H1 (cell line): Measurements from ENCODE around the gene PRKCA. TPM values are rescaled to one million over a fixed set of nuclear protein-coding genes. Genes with fewer than 3 reads are reported as not detected.
A peak's percentile ranks its signal among the peaks of the same experiment; 100 is the strongest.

Experiments
- CTCF ChIA-PET: fragments of 300-600 bp; sonication (Branson Sonifier 250); formaldehyde crosslinking; loops from one replicate; lab custom pipeline; 2021; ENCODE audit not compliant: partially characterized antibody; lab: Charles Lee
- POLR2A ChIA-PET: fragments of 300-600 bp; sonication (Branson Sonifier 250); formaldehyde crosslinking; loops from one replicate; lab custom pipeline; 2021; ENCODE audit warnings: inconsistent platforms; ENCODE audit not compliant: partially characterized antibody; lab: Charles Lee
- DNase-seq, 2 experiments: peaks; one replicate each; pipeline versions ENCODE4 v3.0.0 to v3.0.0-alpha.2; 2010 to 2022; ENCODE audit warnings: low spot score in 2 of 2, low read depth in 1 of 2, mixed read lengths in 1 of 2
- FAIRE-seq: peaks from 2 replicates; lab custom pipeline; 2011; peaks lifted over from hg19 to GRCh38; lab: Jason Lieb, UNC
- H2AFZ ChIP-seq: 2 replicates; pipeline ENCODE4 v1.8.1; 2012; ENCODE audit warnings: low read length, inconsistent platforms
- H2AK5ac ChIP-seq: 2 replicates; pipeline ENCODE4 v1.6.1; 2013; ENCODE audit warnings: low read depth, low read length
- H2BK120ac ChIP-seq: replicated peaks from 2 replicates; pipeline ENCODE3; 2013; ENCODE audit warnings: low read depth, low read length, inconsistent platforms
- H2BK12ac ChIP-seq: 2 replicates; pipeline ENCODE4 v1.6.1; 2013; ENCODE audit warnings: low read depth, low read length
- H2BK15ac ChIP-seq: 2 replicates; pipeline ENCODE4 v1.6.1; 2013; ENCODE audit warnings: low read length
- H2BK20ac ChIP-seq: 2 replicates; pipeline ENCODE4 v1.6.1; 2013; ENCODE audit warnings: low read length
- H2BK5ac ChIP-seq: 2 replicates; pipeline ENCODE4 v1.6.1; 2013; ENCODE audit warnings: low read depth, low read length
- H3K14ac ChIP-seq: 2 replicates; pipeline ENCODE4 v1.6.1; 2013; ENCODE audit warnings: inconsistent platforms; ENCODE audit not compliant: insufficient read length
- H3K18ac ChIP-seq: 2 replicates; pipeline ENCODE4 v1.6.1; 2013; ENCODE audit warnings: low read length; ENCODE audit errors: extremely low read depth
- H3K23ac ChIP-seq: 2 replicates; pipeline ENCODE4 v1.6.1; 2013; ENCODE audit warnings: inconsistent platforms; ENCODE audit not compliant: insufficient read length
- H3K23me2 ChIP-seq: 2 replicates; pipeline ENCODE4 v1.6.1; 2013; ENCODE audit warnings: low read depth, low read length
- H3K27ac ChIP-seq: 2 replicates; pipeline ENCODE4 v1.6.1; 2011; ENCODE audit warnings: low read depth, low read length, inconsistent platforms
- H3K27me3 ChIP-seq, 4 experiments: replicated peaks in 1 of 4; 1 replicate in 1 of 4; 2 replicates in 3 of 4; pipeline versions ENCODE4 v1.6.1 to v1.8.1; 2011 to 2013; ENCODE audit warnings: low read length in 3 of 4, mild to moderate bottlenecking in 3 of 4, inconsistent platforms in 2 of 4, mixed read lengths in 2 of 4, moderate library complexity in 1 of 4; ENCODE audit not compliant: control insufficient read depth in 3 of 4, insufficient read depth in 3 of 4; ENCODE audit errors: extremely low read depth in 1 of 4
- H3K36me3 ChIP-seq, 4 experiments: 2 replicates each; pipeline versions ENCODE4 v1.6.1 to v1.8.1; 2011 to 2013; ENCODE audit warnings: mild to moderate bottlenecking in 4 of 4, low read length in 3 of 4, moderate library complexity in 2 of 4, control low read depth in 1 of 4, inconsistent platforms in 1 of 4; ENCODE audit not compliant: insufficient read depth in 4 of 4, control insufficient read depth in 2 of 4
- H3K4ac ChIP-seq: replicated peaks from 2 replicates; pipeline ENCODE3; 2013; ENCODE audit warnings: low read length, low read depth, mixed read lengths, inconsistent platforms; ENCODE audit not compliant: insufficient read length
- H3K4me1 ChIP-seq, 4 experiments: replicated peaks in 1 of 4; 1 replicate in 1 of 4; 2 replicates in 3 of 4; pipeline versions ENCODE4 v1.6.1 to v1.8.1; 2011 to 2013; ENCODE audit warnings: low read length in 3 of 4, inconsistent platforms in 2 of 4, mixed read lengths in 1 of 4; ENCODE audit not compliant: insufficient read depth in 4 of 4, control insufficient read depth in 3 of 4
- H3K4me2 ChIP-seq, 2 experiments: 2 replicates each; pipeline versions ENCODE4 v1.6.1 to v1.8.1; 2011 to 2013; ENCODE audit warnings: low read depth in 2 of 2, low read length in 2 of 2, control low read depth in 1 of 2, inconsistent platforms in 1 of 2, mild to moderate bottlenecking in 1 of 2; ENCODE audit not compliant: insufficient read depth in 1 of 2
- H3K4me3 ChIP-seq, 4 experiments: fragments of 200-600, 300-600 bp in 1 of 4; sonication (generic), shearing (Covaris generic), sonication (Bioruptor Twin) in 1 of 4; 2 replicates each; pipeline versions ENCODE4 v1.5.1 to v1.8.1; 2011 to 2016; ENCODE audit warnings: low read length in 4 of 4, low read depth in 3 of 4, control low read depth in 2 of 4, inconsistent platforms in 2 of 4, mild to moderate bottlenecking in 2 of 4, mixed read lengths in 1 of 4, moderate library complexity in 1 of 4; ENCODE audit not compliant: insufficient read depth in 2 of 4; ENCODE audit errors: extremely low read depth in 1 of 4
- H3K56ac ChIP-seq: replicated peaks from 2 replicates; pipeline ENCODE3; 2013; ENCODE audit warnings: low read depth, mild to moderate bottlenecking, mixed read lengths, low read length, inconsistent platforms; ENCODE audit not compliant: insufficient read length
- H3K79me1 ChIP-seq: 2 replicates; pipeline ENCODE4 v1.6.1; 2013; ENCODE audit warnings: low read depth, low read length, control low read depth
- H3K79me2 ChIP-seq, 2 experiments: 2 replicates each; pipeline versions ENCODE4 v1.6.1 to v1.8.1; 2012 to 2013; ENCODE audit warnings: low read length in 2 of 2, mild to moderate bottlenecking in 2 of 2, inconsistent platforms in 1 of 2; ENCODE audit not compliant: insufficient read depth in 2 of 2, control insufficient read depth in 1 of 2
- H3K9ac ChIP-seq, 4 experiments: replicated peaks in 1 of 4; 1 replicate in 1 of 4; 2 replicates in 3 of 4; pipeline versions ENCODE4 v1.6.1 to v1.8.1; 2011 to 2013; ENCODE audit warnings: low read depth in 3 of 4, low read length in 3 of 4, control low read depth in 2 of 4, mild to moderate bottlenecking in 2 of 4, moderate library complexity in 2 of 4, inconsistent platforms in 1 of 4; ENCODE audit errors: extremely low read depth in 1 of 4
- H3K9me3 ChIP-seq, 2 experiments: 2 replicates each; pipeline versions ENCODE4 v1.6.1 to v1.8.1; 2012 to 2013; ENCODE audit warnings: mild to moderate bottlenecking in 2 of 2, moderate library complexity in 2 of 2, control low read depth in 1 of 2, inconsistent platforms in 1 of 2, low read depth in 1 of 2, low read length in 1 of 2, mixed read lengths in 1 of 2; ENCODE audit not compliant: insufficient read depth in 2 of 2
- H4K20me1 ChIP-seq, 2 experiments: replicated peaks in 1 of 2; 2 replicates each; pipeline versions ENCODE3 to v1.8.1; 2011 to 2013; ENCODE audit warnings: inconsistent platforms in 2 of 2, low read length in 2 of 2, mild to moderate bottlenecking in 1 of 2; ENCODE audit not compliant: insufficient read depth in 2 of 2, control insufficient read depth in 1 of 2
- H4K5ac ChIP-seq: 2 replicates; pipeline ENCODE4 v1.6.1; 2013; ENCODE audit warnings: low read length, low read depth, mixed read lengths, inconsistent platforms; ENCODE audit not compliant: insufficient read length
- H4K8ac ChIP-seq: 2 replicates; pipeline ENCODE4 v1.8.0; 2013; ENCODE audit warnings: mild to moderate bottlenecking, moderate library complexity, low read length, inconsistent platforms; ENCODE audit not compliant: insufficient read depth; ENCODE audit errors: extremely low read depth
- H4K91ac ChIP-seq: replicated peaks from 2 replicates; pipeline ENCODE3; 2013; ENCODE audit warnings: low read length, mixed read lengths, inconsistent platforms; ENCODE audit not compliant: insufficient read length
- JUND ChIP-seq: IDR thresholded peaks from 2 replicates; pipeline ENCODE4 v1.6.1; 2011; ENCODE audit warnings: mild to moderate bottlenecking, improper control_type of control experiment, low read length
- KDM1A ChIP-seq: fragments of 200-600, 300-600 bp; sonication (generic); IDR thresholded peaks from 2 replicates; pipeline ENCODE4 v1.7.1; 2016; ENCODE audit warnings: mild to moderate bottlenecking, low read length, borderline replicate concordance
- TBP ChIP-seq: IDR thresholded peaks from 2 replicates; pipeline ENCODE4 v1.6.1; 2011; ENCODE audit warnings: low read depth, low read length, improper control_type of control experiment
- WGBS, 2 experiments: shearing (Covaris generic) in 1 of 2; methylation state at CpG; one replicate each; pipeline versions ENCODE4 v1.1.6 to v1.1.7; 2013 to 2015; ENCODE audit warnings: low lambda C conversion rate in 2 of 2, mixed read lengths in 2 of 2, inconsistent platforms in 1 of 2, low coverage in 1 of 2, missing lambda C conversion rate in 1 of 2; ENCODE audit not compliant: insufficient replicate concordance in 2 of 2, insufficient coverage in 1 of 2, insufficient read length in 1 of 2; ENCODE audit errors: extremely low coverage in 1 of 2, missing lambda C conversion rate in 1 of 2; 5-methylcytosine and 5-hydroxymethylcytosine counted together
- polyA plus RNA-seq, 7 experiments: library from polyadenylated mRNA; depleted of rRNA in 3 of 7; stranded (reverse) in 5 of 7; unstranded in 2 of 7; fragments of >200 nt in 5 of 7; fragments of 200-250 nt in 2 of 7; gene quantifications; 1 replicate in 5 of 7; 2 replicates in 1 of 7; 4 replicates in 1 of 7; pipeline versions ENCODE4 v1.2.1 to v1.2.3, GENCODE V29; 2011 to 2013; ENCODE audit warnings: missing spikeins in 2 of 7, mixed read lengths in 2 of 7
- total RNA-seq: library from RNA; stranded (reverse); fragmentation: NEBNext Ultra II Directional; extraction: Animal tissue kit (Norgen Biotek cat#: 25700); gene quantifications from 2 replicates; pipeline ENCODE4 v1.2.1, GENCODE V29; 2021
- TF ChIP-seq, protein P1 (sequence below): IDR thresholded peaks from 2 replicates; pipeline ENCODE4 v1.6.1; 2012; ENCODE audit warnings: inconsistent platforms

PRKCA gene
- total and polyA plus RNA-seq, 2 of the 8 experiments (the other 6 are each of a cell fraction or from before 2014, with no cell fraction given) = 5.8 to 17.8 TPM

DNA sequence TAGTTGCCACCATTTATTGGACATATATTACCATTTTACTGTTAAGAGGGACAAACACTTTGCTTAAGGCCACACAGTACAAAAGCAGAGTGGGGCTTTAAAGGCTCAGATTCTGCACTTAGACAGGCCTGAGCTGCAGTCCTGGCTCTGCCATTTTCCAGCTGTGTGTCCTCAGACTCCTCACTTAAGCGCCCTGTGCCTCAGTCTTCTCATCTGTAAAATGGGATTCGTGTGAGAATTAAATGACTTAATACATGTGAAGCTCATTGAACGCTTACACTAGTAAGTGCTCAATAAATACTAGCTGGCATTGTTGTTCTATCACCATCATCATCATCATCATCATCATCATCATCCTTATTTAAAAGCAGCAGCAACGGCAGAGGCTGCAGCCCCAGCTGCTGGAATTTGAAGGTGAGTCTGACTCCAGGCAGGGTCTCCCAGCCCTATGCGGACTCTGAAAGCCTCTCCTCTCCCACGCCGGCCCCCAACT is 532.1 kb downstream of the PRKCA start:
- peak overlapping the region; percentile 68 to 77 for H3K4me2 ChIP-seq
- H3K4me1 ChIP-seq = peaks cover under 1 to 16% (median 8%) of the 10 kb centered on the region in 4 experiments
- H3K79me1 ChIP-seq = no peaks in the 10 kb centered on the region
- H3K79me2 ChIP-seq = no peaks in the 10 kb centered on the region
- H2BK20ac ChIP-seq = no peak overlapping the region
- H2AFZ ChIP-seq = no peak overlapping the region
- H3K27me3 ChIP-seq = peaks cover 0 to 13% (median 9%) of the 10 kb centered on the region in 4 experiments; a peak in 5 of 7 replicates
- H3K14ac ChIP-seq = no peak overlapping the region
- H3K23me2 ChIP-seq = peaks cover 5% of the 10 kb centered on the region; the same call in 1 of the 2 replicates
- 71% methylated on average over 4 of the region's 7 CpGs; no CpG with 5 or more reads in 1 of the 2 experiments for WGBS, 2 experiments
- H3K4me3 ChIP-seq = peak overlapping the region; percentile 19 to 69 (median 34); a peak in 6 of 8 replicates
- no peak overlapping the region for H2BK5ac ChIP-seq
- no peaks in the 10 kb centered on the region for H4K20me1 ChIP-seq
- no peak overlapping the region for H3K56ac ChIP-seq
- FAIRE-seq (no peak), DNase-seq (no peak)
- H2BK120ac ChIP-seq = no peak overlapping the region
- no peak overlapping the region for H3K27ac ChIP-seq
- H4K8ac ChIP-seq = no peak overlapping the region; the same call in 1 of the 2 replicates
- H2BK12ac ChIP-seq = no peak overlapping the region
- no peaks in the 10 kb centered on the region for H3K9me3 ChIP-seq
- H4K5ac ChIP-seq = no peak overlapping the region
- no peak overlapping the region for H4K91ac ChIP-seq
- H3K18ac ChIP-seq = no peak overlapping the region
- no peak overlapping the region for H3K4ac ChIP-seq
- no peak overlapping the region for H3K9ac ChIP-seq
- POLR2A ChIA-PET = no interaction called here
- no peak overlapping the region for H2AK5ac ChIP-seq
- CTCF ChIA-PET = interaction anchor here (0.9 to 2.3 kb wide), 3 partner anchors 13 to 106 kb away, joined by 3 to 5 read pairs (median 3); no protein-coding TSS in a partner anchor
- H2BK15ac ChIP-seq = no peak overlapping the region
- H3K36me3 ChIP-seq = no peaks in the 10 kb centered on the region
- H3K23ac ChIP-seq = no peak overlapping the region
- TF ChIP-seq KDM1A (no peak; the same call in 1 of the 2 replicates), JUND (no peak), TBP (no peak)
- TF ChIP-seq, protein P1, sequence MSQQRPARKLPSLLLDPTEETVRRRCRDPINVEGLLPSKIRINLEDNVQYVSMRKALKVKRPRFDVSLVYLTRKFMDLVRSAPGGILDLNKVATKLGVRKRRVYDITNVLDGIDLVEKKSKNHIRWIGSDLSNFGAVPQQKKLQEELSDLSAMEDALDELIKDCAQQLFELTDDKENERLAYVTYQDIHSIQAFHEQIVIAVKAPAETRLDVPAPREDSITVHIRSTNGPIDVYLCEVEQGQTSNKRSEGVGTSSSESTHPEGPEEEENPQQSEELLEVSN = no peak
